CD4-positive, alpha-beta memory T cell (primary cell): ENCODE data around the gene CHST9. TPM values are rescaled to one million over a fixed set of nuclear protein-coding genes. Genes with fewer than 3 reads are reported as not detected.

Source experiments
- CTCF ChIA-PET: fragments of 350-600 bp; sonication (Branson Sonifier 250); formaldehyde crosslinking; loops from one replicate; lab custom pipeline; 2021; ENCODE audit warnings: inconsistent platforms; ENCODE audit not compliant: partially characterized antibody; lab: Charles Lee
- POLR2A ChIA-PET: fragments of 350-600 bp; sonication (Branson Sonifier 250); formaldehyde crosslinking; loops from one replicate; lab custom pipeline; 2021; ENCODE audit not compliant: partially characterized antibody; lab: Charles Lee
- DNase-seq, 5 donors: peaks; one replicate each; pipeline versions ENCODE4 v3.0.0 to v3.0.0-alpha.2; 2020 to 2022; ENCODE audit warnings: mixed read lengths in 1 of 5
- H3K27ac ChIP-seq: one replicate; pipeline ENCODE4 v1.7.0; 2013; ENCODE audit warnings: low read depth, low read length
- H3K27me3 ChIP-seq: 2 replicates; pipeline ENCODE4 v1.7.0; 2013; ENCODE audit warnings: mild to moderate bottlenecking, low read length, moderate library complexity; ENCODE audit not compliant: insufficient read depth
- H3K36me3 ChIP-seq: 2 replicates; pipeline ENCODE4 v1.7.0; 2013; ENCODE audit warnings: mild to moderate bottlenecking, low read length, moderate library complexity; ENCODE audit not compliant: insufficient read depth
- H3K4me1 ChIP-seq: 2 replicates; pipeline ENCODE4 v1.7.0; 2013; ENCODE audit warnings: mild to moderate bottlenecking, low read length, moderate library complexity; ENCODE audit not compliant: insufficient read depth
- H3K4me3 ChIP-seq, 2 donors: one replicate each; pipeline ENCODE4 v1.7.0; 2013; ENCODE audit warnings: low read length in 2 of 2, mild to moderate bottlenecking in 1 of 2
- H3K9me3 ChIP-seq, 2 donors: one replicate each; pipeline ENCODE4 v1.7.0; 2013; ENCODE audit warnings: low read length in 2 of 2, control low read depth in 1 of 2; ENCODE audit not compliant: control insufficient read depth in 1 of 2
- H3K27ac Mint-ChIP-seq, 7 donors: one replicate each; pipeline ENCODE4 v1.8.0; 2020 to 2021; ENCODE audit warnings: mixed read lengths in 7 of 7, mild to moderate bottlenecking in 6 of 7, inconsistent platforms in 3 of 7, moderate library complexity in 3 of 7
- H3K27me3 Mint-ChIP-seq, 2 donors: one replicate each; pipeline ENCODE4 v1.8.0; 2020 to 2021; ENCODE audit warnings: mixed read lengths in 2 of 2
- H3K36me3 Mint-ChIP-seq, 2 donors: one replicate each; pipeline ENCODE4 v1.8.0; 2020 to 2021; ENCODE audit warnings: mixed read lengths in 2 of 2, inconsistent platforms in 1 of 2, mild to moderate bottlenecking in 1 of 2
- H3K4me1 Mint-ChIP-seq, 4 donors: one replicate each; pipeline ENCODE4 v1.8.0; 2020 to 2021; ENCODE audit warnings: mixed read lengths in 4 of 4, mild to moderate bottlenecking in 1 of 4
- H3K4me3 Mint-ChIP-seq, 8 donors: one replicate each; pipeline ENCODE4 v1.8.0; 2020 to 2021; ENCODE audit warnings: mixed read lengths in 8 of 8, mild to moderate bottlenecking in 7 of 8, moderate library complexity in 6 of 8, inconsistent platforms in 3 of 8
- H3K9me3 Mint-ChIP-seq, 8 donors: one replicate each; pipeline ENCODE4 v1.8.0; 2020 to 2021; ENCODE audit warnings: mixed read lengths in 8 of 8, mild to moderate bottlenecking in 5 of 8, inconsistent platforms in 3 of 8, moderate library complexity in 1 of 8
- intact Hi-C: fragments of 100-400 bp; cut with micrococcal nuclease; formaldehyde crosslinking; loops from one replicate; pipeline ENCODE4 v1.15.1; 2023
- polyA plus RNA-seq, 2 donors: library from polyadenylated mRNA; unstranded; fragments of 300-500 nt; fragmentation: Illumina TruSeq; gene quantifications; one replicate each; pipeline ENCODE4 v1.2.3, GENCODE V29; 2021
- total RNA-seq, 2 experiments: library from RNA; stranded (reverse); gene quantifications; one replicate each; pipeline ENCODE4 v1.2.3, GENCODE V29; 2021

The CHST9 gene
- total and polyA plus RNA-seq, 4 experiments from 2014 or later, result not detected

- Histone ChIP-seq H3K4me1 (no peaks in the 10 kb centered on the region), H3K4me3 (no peak overlapping the region), H3K27me3 (no peaks in the 10 kb centered on the region), H3K27ac (no peak overlapping the region), H3K36me3 (no peaks in the 10 kb centered on the region), H3K9me3 (no peaks in the 10 kb centered on the region)
- no peaks in the 10 kb centered on the region for H3K4me1 Mint-ChIP-seq
- intact Hi-C loops, result no loop called here
- H3K36me3 Mint-ChIP-seq, result no peaks in the 10 kb centered on the region
- H3K4me3 Mint-ChIP-seq, result no peak overlapping the region
- no peak overlapping the region for H3K27ac Mint-ChIP-seq
- H3K9me3 Mint-ChIP-seq, result peaks cover 0 to 12% (median 6%) of the 10 kb centered on the region in 8 donors
- POLR2A ChIA-PET, result no interaction called here
- CTCF ChIA-PET, result no interaction called here
- no peak for DNase-seq
- H3K27me3 Mint-ChIP-seq, result no peaks in the 10 kb centered on the region
These were observed 151.4 kb downstream of the CHST9 start for GRCh38 chr18:27033722-27034121.

GRCh38 chr18:27030421-27030820 is 154.7 kb downstream of the CHST9 start:
- no peak for DNase-seq

GRCh38 chr18:27022477-27022876 is 162.6 kb downstream of the CHST9 start:
- DNase-seq, result no peak
- H3K9me3 ChIP-seq, result no peaks in the 10 kb centered on the region
- Mint-ChIP-seq H3K4me3 (no peak overlapping the region), H3K36me3 (no peaks in the 10 kb centered on the region), H3K9me3 (peaks cover 0 to 6% (median 2%) of the 10 kb centered on the region in 8 donors), H3K27ac (no peak overlapping the region), H3K27me3 (no peaks in the 10 kb centered on the region), H3K4me1 (no peaks in the 10 kb centered on the region)
- H3K27me3 ChIP-seq, result no peaks in the 10 kb centered on the region
- no peaks in the 10 kb centered on the region for H3K36me3 ChIP-seq
- intact Hi-C loops, result no loop called here
- ChIA-PET CTCF (no interaction called here), POLR2A (no interaction called here)
- no peak overlapping the region for H3K4me3 ChIP-seq
- no peaks in the 10 kb centered on the region for H3K4me1 ChIP-seq
- H3K27ac ChIP-seq, result no peak overlapping the region

More at GRCh38 chr18:27030421-27030820, 154.7 kb downstream of the CHST9 start:
- no peaks in the 10 kb centered on the region for H3K9me3 ChIP-seq
- no peak overlapping the region for H3K27ac Mint-ChIP-seq
- H3K4me1 ChIP-seq, result no peaks in the 10 kb centered on the region
- no peak overlapping the region for H3K27ac ChIP-seq
- H3K27me3 ChIP-seq, result no peaks in the 10 kb centered on the region
- intact Hi-C loops, result no loop called here
- peaks cover 0 to 8% (median 4%) of the 10 kb centered on the region in 8 donors for H3K9me3 Mint-ChIP-seq
- no peak overlapping the region for H3K4me3 ChIP-seq
- no peak overlapping the region for H3K4me3 Mint-ChIP-seq
- no peaks in the 10 kb centered on the region for H3K4me1 Mint-ChIP-seq
- POLR2A ChIA-PET, result no interaction called here
- no peaks in the 10 kb centered on the region for H3K36me3 Mint-ChIP-seq
- CTCF ChIA-PET, result no interaction called here
- no peaks in the 10 kb centered on the region for H3K27me3 Mint-ChIP-seq
- no peaks in the 10 kb centered on the region for H3K36me3 ChIP-seq

- H3K27ac ChIP-seq, result no peak overlapping the region
- H3K36me3 ChIP-seq, result no peaks in the 10 kb centered on the region
- H3K27ac Mint-ChIP-seq, result no peak overlapping the region
- ChIA-PET POLR2A (no interaction called here), CTCF (no interaction called here)
- no peak overlapping the region for H3K4me3 ChIP-seq
- H3K9me3 Mint-ChIP-seq, result peaks cover 0 to 10% (median 4%) of the 10 kb centered on the region in 8 donors
- no peaks in the 10 kb centered on the region for H3K27me3 ChIP-seq
- no peak overlapping the region for H3K4me3 Mint-ChIP-seq
- H3K4me1 Mint-ChIP-seq, result no peaks in the 10 kb centered on the region
- intact Hi-C loops, result no loop called here
- no peak for DNase-seq
- no peaks in the 10 kb centered on the region for H3K27me3 Mint-ChIP-seq
- no peaks in the 10 kb centered on the region for H3K4me1 ChIP-seq
- no peaks in the 10 kb centered on the region for H3K9me3 ChIP-seq
- H3K36me3 Mint-ChIP-seq, result no peaks in the 10 kb centered on the region
These were observed 167.1 kb downstream of the CHST9 start for GRCh38 chr18:27017901-27018500.

GRCh38 chr18:27014841-27015240 is 170.3 kb downstream of the CHST9 start:
- Mint-ChIP-seq H3K4me1 (no peaks in the 10 kb centered on the region), H3K36me3 (no peaks in the 10 kb centered on the region), H3K9me3 (peaks cover 0 to 12% (median 6%) of the 10 kb centered on the region in 8 donors), H3K27ac (no peak overlapping the region), H3K4me3 (no peak overlapping the region), H3K27me3 (no peaks in the 10 kb centered on the region)
- H3K36me3 ChIP-seq, result no peaks in the 10 kb centered on the region
- H3K4me3 ChIP-seq, result no peak overlapping the region
- H3K27me3 ChIP-seq, result no peaks in the 10 kb centered on the region
- ChIA-PET POLR2A (no interaction called here), CTCF (no interaction called here)
- H3K27ac ChIP-seq, result no peak overlapping the region
- DNase-seq, result no peak
- intact Hi-C loops, result no loop called here
- H3K4me1 ChIP-seq, result no peaks in the 10 kb centered on the region
- H3K9me3 ChIP-seq, result no peaks in the 10 kb centered on the region

GRCh38 chr18:27010784-27011183 is 174.3 kb downstream of the CHST9 start:
- POLR2A ChIA-PET, result interaction anchor here (0.5 kb wide), 1 partner anchor 210 kb away, joined by 3 read pairs; no protein-coding TSS in a partner anchor
- no peaks in the 10 kb centered on the region for H3K4me1 Mint-ChIP-seq
- H3K27me3 Mint-ChIP-seq, result no peaks in the 10 kb centered on the region
- Histone ChIP-seq H3K4me1 (no peaks in the 10 kb centered on the region), H3K27me3 (no peaks in the 10 kb centered on the region), H3K9me3 (no peaks in the 10 kb centered on the region), H3K36me3 (no peaks in the 10 kb centered on the region), H3K27ac (no peak overlapping the region), H3K4me3 (no peak overlapping the region)
- peaks cover 0 to 10% (median 6%) of the 10 kb centered on the region in 8 donors for H3K9me3 Mint-ChIP-seq
- H3K36me3 Mint-ChIP-seq, result no peaks in the 10 kb centered on the region
- H3K27ac Mint-ChIP-seq, result no peak overlapping the region
- intact Hi-C loops, result no loop called here
- no peak for DNase-seq
- H3K4me3 Mint-ChIP-seq, result no peak overlapping the region
- CTCF ChIA-PET, result no interaction called here

- Mint-ChIP-seq H3K9me3 (peaks cover 0 to 8% (median 5%) of the 10 kb centered on the region in 8 donors), H3K27me3 (no peaks in the 10 kb centered on the region), H3K36me3 (no peaks in the 10 kb centered on the region), H3K4me3 (no peak overlapping the region), H3K27ac (no peak overlapping the region), H3K4me1 (no peaks in the 10 kb centered on the region)
- no peaks in the 10 kb centered on the region for H3K27me3 ChIP-seq
- POLR2A ChIA-PET, result no interaction called here
- H3K27ac ChIP-seq, result no peak overlapping the region
- intact Hi-C loops, result no loop called here
- no peak for DNase-seq
- H3K9me3 ChIP-seq, result no peaks in the 10 kb centered on the region
- CTCF ChIA-PET, result no interaction called here
- no peak overlapping the region for H3K4me3 ChIP-seq
- H3K4me1 ChIP-seq, result no peaks in the 10 kb centered on the region
- H3K36me3 ChIP-seq, result no peaks in the 10 kb centered on the region
These were observed 175.8 kb downstream of the CHST9 start for GRCh38 chr18:27009293-27009692.
